OCI-M2 (cell line): ENCODE results near the gene PARD3B.

ENCODE experiments used
- DNase-seq: peaks from one replicate; lab custom pipeline; 2025; ENCODE audit not compliant: unreplicated experiment; lab: John Stamatoyannopoulos, UW

The PARD3B gene

GRCh38 chr2:204933735-204934374 lies 388.6 kb downstream of the PARD3B start:
- DNase-seq = no peak

DNA sequence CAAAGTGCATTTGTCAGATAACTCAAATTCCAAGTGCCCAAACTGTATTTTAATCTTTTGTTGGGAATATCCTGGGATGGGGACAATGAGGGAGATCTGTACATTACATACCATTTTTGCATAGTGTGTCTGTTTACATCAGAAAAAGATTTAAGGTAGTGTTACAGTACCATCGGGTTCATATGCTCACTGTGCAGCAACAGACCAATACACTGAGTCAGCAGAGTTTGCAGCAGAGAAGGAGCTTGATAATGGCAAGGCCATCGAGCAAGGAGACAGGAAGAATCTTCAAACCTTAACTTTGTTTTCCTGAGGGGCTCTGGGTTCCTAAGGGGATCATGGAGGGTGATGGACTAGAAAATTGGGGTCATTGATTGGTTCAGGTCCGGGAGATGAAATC lies 399.7 kb downstream of the PARD3B start:
- DNase-seq = no peak

- DNase-seq = no peak
Observed at GRCh38 chr2:204945376-204945775, 400.1 kb downstream of the PARD3B start.

GRCh38 chr2:204946892-204947291 lies 401.6 kb downstream of the PARD3B start:
- DNase-seq = no peak

GRCh38 chr2:204947405-204947804 lies 402.1 kb downstream of the PARD3B start:
- DNase-seq = no peak

- no peak for DNase-seq
Observed at GRCh38 chr2:204948024-204948763, 402.9 kb downstream of the PARD3B start.

DNA sequence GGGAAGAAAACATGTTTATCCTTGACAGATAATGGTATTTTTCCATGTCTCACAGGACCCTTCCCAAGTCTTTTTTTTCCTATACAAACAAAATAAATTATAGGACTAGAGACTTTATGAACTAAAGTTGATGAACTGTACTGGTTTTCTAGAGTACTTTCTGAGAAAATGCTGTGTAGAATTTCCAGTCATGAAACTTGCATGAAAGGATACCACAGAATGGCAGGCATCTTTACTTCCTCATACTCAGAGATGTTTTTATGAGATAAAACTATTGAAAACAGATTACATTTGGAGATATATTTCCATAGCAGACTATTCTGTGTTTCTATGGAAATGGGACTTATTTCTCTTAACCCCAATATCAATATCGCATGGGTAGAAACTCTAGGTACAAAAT lies 403.5 kb downstream of the PARD3B start:
- no peak for DNase-seq

DNA sequence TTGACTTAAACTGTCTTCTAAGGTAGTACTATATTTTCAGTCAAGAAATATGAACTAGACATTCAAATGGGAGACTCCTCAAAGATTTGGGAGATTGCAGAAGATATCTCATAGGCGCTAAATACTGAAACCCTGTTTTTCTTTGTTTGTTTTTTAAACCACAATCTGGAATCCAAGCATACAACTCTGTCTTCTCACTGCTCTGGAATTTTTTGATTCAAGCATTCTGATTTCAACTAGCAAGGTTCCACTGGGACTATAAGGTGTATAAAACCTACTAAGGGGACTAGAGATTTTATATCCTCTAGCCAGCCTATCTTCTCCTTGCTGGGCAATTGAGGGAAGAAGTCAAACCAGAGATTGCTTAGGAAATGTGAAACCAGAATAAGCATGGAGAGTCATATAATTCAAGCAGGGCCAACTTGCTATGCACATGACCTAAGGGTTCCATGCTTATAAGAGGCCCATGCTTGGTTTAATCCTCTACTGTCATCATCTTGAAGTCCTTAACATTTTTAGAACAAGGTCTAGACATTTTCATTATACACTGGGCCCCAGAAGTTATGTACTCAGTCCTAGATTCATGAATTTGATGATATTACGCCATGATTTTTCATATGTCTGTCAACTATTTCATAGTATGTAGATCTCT lies 405.5 kb downstream of the PARD3B start:
- DNase-seq = no peak

GRCh38 chr2:204958371-204958770 lies 413.1 kb downstream of the PARD3B start:
- DNase-seq = no peak

- DNase-seq = no peak
Observed at GRCh38 chr2:204964414-204964813, 419.1 kb downstream of the PARD3B start.

- no peak for DNase-seq
Observed at GRCh38 chr2:204966245-204966644, 421.0 kb downstream of the PARD3B start.

GRCh38 chr2:204967199-204967960 lies 422.1 kb downstream of the PARD3B start:
- no peak for DNase-seq

GRCh38 chr2:204971206-204971907 lies 426.1 kb downstream of the PARD3B start:
- no peak for DNase-seq

DNA sequence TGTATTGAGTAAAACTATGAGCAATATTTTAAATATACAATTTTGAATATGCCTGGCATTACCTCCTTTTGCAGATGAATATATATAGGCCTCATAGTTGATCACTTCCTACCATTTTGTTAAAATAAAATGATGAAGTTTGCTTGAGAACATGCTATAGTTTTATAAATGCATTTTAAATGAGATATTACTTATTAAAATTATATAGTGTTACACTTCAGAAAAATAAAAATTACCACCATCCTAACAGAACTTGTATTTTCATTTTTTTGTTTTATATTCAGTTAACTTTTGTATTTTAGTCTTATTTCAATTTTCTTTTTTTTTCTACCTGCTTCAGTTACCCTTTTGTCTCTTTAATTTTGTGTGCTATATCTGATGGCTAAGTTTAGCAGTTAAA lies 426.9 kb downstream of the PARD3B start:
- no peak for DNase-seq

DNA sequence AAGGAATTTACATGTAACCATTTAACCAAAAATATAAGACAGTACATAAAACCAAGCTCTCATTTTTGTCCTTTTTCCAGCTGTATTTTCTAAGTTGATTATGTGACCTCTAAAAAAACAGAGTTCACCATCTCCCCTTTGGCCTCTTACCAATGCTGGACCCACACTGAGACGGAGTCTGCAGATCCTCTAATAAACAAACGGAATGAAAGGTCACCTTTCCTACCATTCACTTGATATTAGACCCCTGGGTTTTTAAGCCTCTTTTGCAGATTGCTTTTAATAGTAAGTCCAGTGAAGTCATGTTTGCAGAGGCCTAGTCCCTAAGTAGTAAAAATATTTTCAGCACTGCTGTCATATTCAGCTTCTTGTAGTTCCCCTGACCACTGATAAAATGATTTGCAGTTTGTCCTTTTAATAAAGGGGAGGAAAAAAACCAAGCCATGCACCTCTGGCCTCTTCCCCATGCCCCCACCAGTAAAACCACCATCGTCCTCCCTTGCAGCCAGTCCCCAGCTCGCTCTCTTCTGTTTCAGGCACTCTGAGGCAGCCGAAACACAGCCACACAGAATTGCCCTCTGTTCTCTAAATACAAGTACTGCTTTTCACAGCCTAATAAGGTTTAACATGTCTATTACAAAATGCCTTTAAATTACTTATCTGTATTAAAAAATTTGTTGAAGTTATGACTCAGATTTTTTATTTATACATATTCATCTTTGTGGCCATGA lies 427.5 kb downstream of the PARD3B start:
- no peak for DNase-seq

DNA sequence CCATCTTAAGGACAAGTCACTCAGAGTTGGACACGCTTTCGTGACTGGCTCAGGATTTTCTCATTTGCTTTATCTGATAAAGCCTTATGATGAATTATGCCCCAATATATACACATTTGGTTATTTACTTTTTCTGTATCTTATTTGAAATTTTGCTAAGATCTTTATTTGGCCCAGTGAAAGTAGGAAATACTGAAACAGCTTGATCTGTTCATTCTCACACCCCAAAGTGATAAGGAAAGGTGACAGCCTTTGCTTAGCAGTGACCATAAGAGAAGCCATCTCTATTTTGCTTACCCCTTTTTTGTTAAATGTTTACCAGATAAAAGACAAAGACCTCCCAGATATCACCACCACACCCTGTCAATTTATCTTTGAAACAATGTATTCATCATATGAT lies 428.3 kb downstream of the PARD3B start:
- DNase-seq = no peak

DNA sequence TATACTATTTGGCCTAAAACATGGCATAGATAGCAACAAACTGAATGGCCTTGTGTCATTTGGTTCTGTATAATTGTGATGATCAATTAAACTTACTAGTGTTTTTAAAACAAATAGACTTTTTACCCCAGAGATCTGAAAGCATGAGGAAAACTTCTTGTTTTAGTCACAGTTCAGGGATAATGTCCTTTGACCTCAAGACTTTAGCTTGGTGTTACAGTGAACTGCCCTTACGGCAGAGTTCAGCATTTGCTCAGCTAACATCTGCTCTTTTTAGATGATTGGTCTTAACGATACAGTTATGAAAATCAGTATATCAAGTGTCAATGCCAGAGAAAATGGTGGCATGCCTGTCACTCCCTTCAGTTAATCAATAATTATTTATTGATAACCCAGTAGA lies 429.2 kb downstream of the PARD3B start:
- no peak for DNase-seq

DNA sequence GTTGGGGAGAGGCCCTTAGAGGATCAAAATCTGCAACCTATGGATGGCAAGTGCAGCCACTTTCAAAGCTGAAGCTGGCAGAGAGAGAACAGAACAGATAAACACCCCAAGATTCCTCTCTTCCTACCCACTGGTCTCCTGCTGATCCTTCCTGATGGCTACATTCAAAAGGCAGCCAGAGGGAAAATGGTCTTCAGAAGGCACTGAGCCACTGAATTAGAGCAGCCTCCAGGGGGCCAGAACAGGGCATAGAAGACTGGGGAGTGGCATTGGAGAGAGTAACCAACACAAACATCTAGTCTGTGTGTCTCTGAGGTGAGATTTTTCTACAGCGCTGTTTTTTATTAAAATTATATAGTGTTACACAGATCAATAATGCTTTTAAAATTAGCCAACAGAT lies 432.6 kb downstream of the PARD3B start:
- no peak for DNase-seq

DNA sequence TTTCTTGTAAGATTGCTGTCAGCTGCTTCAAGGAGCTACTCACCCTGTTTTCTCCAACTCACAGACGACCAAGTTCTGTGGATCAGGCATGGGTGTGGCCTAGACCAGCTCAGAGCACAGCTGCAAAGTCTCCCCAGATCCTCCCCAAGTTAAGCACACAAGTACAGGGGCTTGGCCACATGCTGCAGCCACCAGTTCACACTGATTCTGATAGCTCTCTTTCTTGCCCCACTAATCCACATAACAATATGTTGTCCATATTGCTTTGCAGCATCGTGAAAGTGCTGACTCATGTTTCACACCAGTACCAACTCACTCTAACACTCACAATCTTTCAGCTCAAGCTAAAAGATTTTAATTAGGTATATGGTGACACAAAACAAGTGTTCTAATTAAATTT lies 437.0 kb downstream of the PARD3B start:
- no peak for DNase-seq

GRCh38 chr2:204984518-204984917 lies 439.2 kb downstream of the PARD3B start:
- no peak for DNase-seq
